Measurements from ENCODE around the gene ZNF764. TPM values are rescaled to one million over a fixed set of nuclear protein-coding genes. Genes with fewer than 3 reads are reported as not detected.
A peak's percentile ranks its signal among the peaks of the same experiment; 100 is the strongest.

The ZNF764 gene
- total RNA-seq, 1 donor from 2014 or later, result 3.6 TPM

- no peaks in the 10 kb centered on the region for H3K9me3 Mint-ChIP-seq
- Histone ChIP-seq H3K4me1 (peaks cover 10% of the 10 kb centered on the region), H2AFZ (replicated peaks) (no peak overlapping the region), H3K27me3 (no peaks in the 10 kb centered on the region), H3K4me2 (no peak overlapping the region), H3K9me3 (ENCODE audit: low read depth) (no peaks in the 10 kb centered on the region), H3K4me3 (no peak overlapping the region), H3F3A (ENCODE audit: low read depth) (peaks cover 29% of the 10 kb centered on the region), H3K79me2 (ENCODE audit: low read depth) (no peaks in the 10 kb centered on the region), H3K36me3 (no peaks in the 10 kb centered on the region), H3K9ac (no peak overlapping the region), H4K20me1 (ENCODE audit: low read depth) (peaks cover 2% of the 10 kb centered on the region), H3K27ac (no peak overlapping the region)
- no peak for DNase-seq (ENCODE audit: low spot score)
- H3K4me1 Mint-ChIP-seq, result peaks cover 12% of the 10 kb centered on the region
- TF ChIP-seq EZH2phosphoT487 (IDR thresholded peaks at IDR 0.05), result no peak
- no peak for TF ChIP-seq EZH2 (IDR thresholded peaks at IDR 0.05)
- no peak for TF ChIP-seq CTCF (IDR thresholded peaks at IDR 0.05)
- peaks cover 9% of the 10 kb centered on the region for H3K27me3 Mint-ChIP-seq (ENCODE audit: insufficient read depth, low read depth)
- no peak overlapping the region for H3K27ac Mint-ChIP-seq
- H3K36me3 Mint-ChIP-seq, result no peaks in the 10 kb centered on the region
- H3K4me3 Mint-ChIP-seq, result no peak overlapping the region
Measured at GRCh38 chr16:30567991-30568638, 9.9 kb upstream of the ZNF764 start.

- no peaks in the 10 kb centered on the region for H3K79me2 ChIP-seq (ENCODE audit: low read depth)
- peaks cover 21% of the 10 kb centered on the region for H3F3A ChIP-seq (ENCODE audit: low read depth)
- H3K27ac Mint-ChIP-seq, result no peak overlapping the region
- peaks cover 11% of the 10 kb centered on the region for H3K27me3 Mint-ChIP-seq (ENCODE audit: insufficient read depth, low read depth)
- H3K4me3 Mint-ChIP-seq, result no peak overlapping the region
- H3K4me3 ChIP-seq, result no peak overlapping the region
- no peaks in the 10 kb centered on the region for H3K9me3 Mint-ChIP-seq
- no peaks in the 10 kb centered on the region for H3K36me3 Mint-ChIP-seq
- no peak for DNase-seq (ENCODE audit: low spot score)
- no peak for TF ChIP-seq EZH2phosphoT487 (IDR thresholded peaks at IDR 0.05)
- no peak for TF ChIP-seq EZH2 (IDR thresholded peaks at IDR 0.05)
- TF ChIP-seq CTCF (IDR thresholded peaks at IDR 0.05), result no peak
- no peaks in the 10 kb centered on the region for H4K20me1 ChIP-seq (ENCODE audit: low read depth)
- H3K9me3 ChIP-seq (ENCODE audit: low read depth), result no peaks in the 10 kb centered on the region
- no peak overlapping the region for H3K9ac ChIP-seq
- peaks cover 11% of the 10 kb centered on the region for H3K4me1 Mint-ChIP-seq
- H3K4me2 ChIP-seq, result no peak overlapping the region
- no peak overlapping the region for H3K27ac ChIP-seq
- no peaks in the 10 kb centered on the region for H3K36me3 ChIP-seq
- H3K27me3 ChIP-seq, result no peaks in the 10 kb centered on the region
- no peak overlapping the region for H2AFZ ChIP-seq (replicated peaks)
- H3K4me1 ChIP-seq, result peaks cover 7% of the 10 kb centered on the region
Measured at GRCh38 chr16:30567160-30567990, 9.2 kb upstream of the ZNF764 start.

- Histone ChIP-seq H3K79me2 (ENCODE audit: low read depth) (no peaks in the 10 kb centered on the region), H3F3A (ENCODE audit: low read depth) (peaks cover 15% of the 10 kb centered on the region), H3K4me2 (no peak overlapping the region), H3K9ac (no peak overlapping the region), H3K9me3 (ENCODE audit: low read depth) (no peaks in the 10 kb centered on the region), H3K4me3 (no peak overlapping the region), H3K36me3 (no peaks in the 10 kb centered on the region), H4K20me1 (ENCODE audit: low read depth) (no peaks in the 10 kb centered on the region), H3K4me1 (peaks cover 5% of the 10 kb centered on the region), H3K27ac (no peak overlapping the region), H2AFZ (replicated peaks) (no peak overlapping the region), H3K27me3 (peaks cover 5% of the 10 kb centered on the region)
- no peak for DNase-seq (ENCODE audit: low spot score)
- Mint-ChIP-seq H3K27ac (peak overlapping the region; percentile 33), H3K36me3 (no peaks in the 10 kb centered on the region), H3K9me3 (no peaks in the 10 kb centered on the region), H3K4me3 (no peak overlapping the region), H3K27me3 (ENCODE audit: insufficient read depth, low read depth) (peaks cover 11% of the 10 kb centered on the region), H3K4me1 (peaks cover 7% of the 10 kb centered on the region)
- TF ChIP-seq CTCF (IDR thresholded peaks at IDR 0.05) (no peak), EZH2phosphoT487 (IDR thresholded peaks at IDR 0.05) (no peak), EZH2 (IDR thresholded peaks at IDR 0.05) (no peak)
Measured at GRCh38 chr16:30566531-30566930, 8.4 kb upstream of the ZNF764 start.
